GM19452 (cell line): ENCODE data around the gene GANC.
A peak's percentile ranks its signal among the peaks of the same experiment; 100 is the strongest.
"Not testable (repeated sequence)": the region's sequence is repeated elsewhere in the genome, so short reads cannot be mapped to it uniquely, and the experiment has no call there.

Experiments
- ATAC-seq: cut with Tn5 transposase; IDR thresholded peaks from one replicate; pipeline ENCODE4 v1.9.1; 2021; ENCODE audit not compliant: unreplicated experiment

Gene GANC, protein sequence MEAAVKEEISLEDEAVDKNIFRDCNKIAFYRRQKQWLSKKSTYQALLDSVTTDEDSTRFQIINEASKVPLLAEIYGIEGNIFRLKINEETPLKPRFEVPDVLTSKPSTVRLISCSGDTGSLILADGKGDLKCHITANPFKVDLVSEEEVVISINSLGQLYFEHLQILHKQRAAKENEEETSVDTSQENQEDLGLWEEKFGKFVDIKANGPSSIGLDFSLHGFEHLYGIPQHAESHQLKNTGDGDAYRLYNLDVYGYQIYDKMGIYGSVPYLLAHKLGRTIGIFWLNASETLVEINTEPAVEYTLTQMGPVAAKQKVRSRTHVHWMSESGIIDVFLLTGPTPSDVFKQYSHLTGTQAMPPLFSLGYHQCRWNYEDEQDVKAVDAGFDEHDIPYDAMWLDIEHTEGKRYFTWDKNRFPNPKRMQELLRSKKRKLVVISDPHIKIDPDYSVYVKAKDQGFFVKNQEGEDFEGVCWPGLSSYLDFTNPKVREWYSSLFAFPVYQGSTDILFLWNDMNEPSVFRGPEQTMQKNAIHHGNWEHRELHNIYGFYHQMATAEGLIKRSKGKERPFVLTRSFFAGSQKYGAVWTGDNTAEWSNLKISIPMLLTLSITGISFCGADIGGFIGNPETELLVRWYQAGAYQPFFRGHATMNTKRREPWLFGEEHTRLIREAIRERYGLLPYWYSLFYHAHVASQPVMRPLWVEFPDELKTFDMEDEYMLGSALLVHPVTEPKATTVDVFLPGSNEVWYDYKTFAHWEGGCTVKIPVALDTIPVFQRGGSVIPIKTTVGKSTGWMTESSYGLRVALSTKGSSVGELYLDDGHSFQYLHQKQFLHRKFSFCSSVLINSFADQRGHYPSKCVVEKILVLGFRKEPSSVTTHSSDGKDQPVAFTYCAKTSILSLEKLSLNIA (N-terminal part only)

DNA sequence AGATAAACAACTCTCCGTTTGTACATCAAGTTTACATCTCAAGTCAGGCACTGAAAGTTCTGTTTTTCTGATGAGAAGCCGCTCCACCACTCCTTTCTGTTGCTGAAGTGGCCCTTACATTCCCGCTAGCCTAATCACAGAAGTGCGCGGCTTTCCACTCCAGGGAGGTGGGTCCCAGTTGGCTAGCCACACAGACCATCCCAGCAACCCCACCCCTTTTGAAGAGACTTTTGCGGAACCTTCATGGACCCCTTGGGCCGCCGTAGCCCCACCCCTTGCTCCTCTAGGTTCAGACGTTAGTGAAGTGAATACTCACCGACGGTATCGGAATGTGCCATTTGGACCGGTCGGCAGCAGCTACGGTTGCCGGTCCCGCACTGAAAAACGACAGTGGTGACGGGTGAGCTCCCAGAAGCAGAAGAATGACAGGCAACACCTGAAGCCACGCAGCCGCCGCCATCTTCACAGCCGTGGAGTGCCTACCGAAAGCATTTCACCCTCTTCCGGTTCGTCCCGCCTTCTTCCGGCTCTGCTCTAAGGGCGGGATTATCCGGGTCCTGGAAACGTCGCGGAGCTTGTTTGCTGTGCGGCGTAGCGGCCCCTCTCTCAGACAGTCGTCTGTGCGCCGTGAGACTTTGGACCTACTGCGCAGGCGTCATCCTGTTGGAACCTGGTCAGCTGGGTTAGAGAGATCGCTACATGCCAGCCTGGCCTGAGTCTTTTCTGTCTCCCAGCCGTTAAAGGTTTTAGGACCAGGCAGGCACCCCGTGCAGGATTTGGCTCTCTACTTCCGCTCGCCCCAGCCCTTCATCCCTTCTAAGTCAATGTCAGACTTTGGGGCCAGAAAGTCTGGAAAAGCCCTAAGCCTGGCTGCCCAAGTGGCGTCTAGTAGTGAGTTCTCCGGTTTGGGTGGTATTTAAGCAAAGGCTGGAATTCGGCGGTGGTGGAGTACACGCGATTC lies at the start of gene GANC, which contains the start of gene TMEM87A:
TSS of gene GANC (plus strand) at position 263 of the 961 bp plus-strand sequence. CDS start 1,281 bp downstream, outside the sequence.
TSS of gene TMEM87A (minus strand) at position 495 of the 961 bp plus-strand sequence. CDS start at position 460, 35 bp downstream.
- peak; percentile 84 for ATAC-seq

DNA sequence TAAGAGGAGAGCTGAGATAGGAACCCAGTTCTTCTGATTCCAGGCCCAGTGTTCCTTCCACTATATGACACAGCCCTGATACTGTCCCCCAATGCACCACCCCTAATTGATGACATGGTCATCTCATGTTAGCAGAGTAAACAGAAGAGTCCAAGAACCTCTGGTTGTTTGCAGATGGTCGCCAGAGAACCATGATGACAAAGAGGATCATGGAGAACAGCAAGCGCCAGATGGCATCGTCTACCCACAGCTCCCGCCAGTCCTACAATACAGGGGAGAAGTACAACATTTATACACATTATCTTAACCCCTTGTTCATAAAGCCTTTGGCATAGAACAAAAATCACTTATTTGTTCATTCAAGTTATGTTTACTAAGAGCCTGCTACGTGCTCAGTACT lies 46.4 kb upstream of the GANC start:
- no peak for ATAC-seq

DNA sequence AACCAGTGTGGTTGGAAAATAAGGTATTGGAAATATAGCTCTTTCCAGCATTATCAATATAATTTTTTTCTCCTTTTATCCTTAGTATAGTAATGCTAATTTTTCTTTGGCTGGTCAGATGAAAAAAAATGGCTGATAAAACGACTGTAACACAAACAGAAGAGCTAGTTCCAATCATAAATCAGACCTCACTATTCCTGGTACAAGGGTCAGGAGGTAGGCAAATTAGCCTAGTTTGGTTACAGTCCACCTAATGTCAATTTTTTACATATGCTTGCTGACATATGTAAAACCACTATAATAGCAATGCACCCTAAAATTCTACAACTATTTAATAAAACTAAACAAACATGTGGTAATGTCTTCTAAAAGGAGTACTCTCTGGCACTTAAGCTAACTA lies 45.0 kb upstream of the GANC start:
- ATAC-seq: no peak

DNA sequence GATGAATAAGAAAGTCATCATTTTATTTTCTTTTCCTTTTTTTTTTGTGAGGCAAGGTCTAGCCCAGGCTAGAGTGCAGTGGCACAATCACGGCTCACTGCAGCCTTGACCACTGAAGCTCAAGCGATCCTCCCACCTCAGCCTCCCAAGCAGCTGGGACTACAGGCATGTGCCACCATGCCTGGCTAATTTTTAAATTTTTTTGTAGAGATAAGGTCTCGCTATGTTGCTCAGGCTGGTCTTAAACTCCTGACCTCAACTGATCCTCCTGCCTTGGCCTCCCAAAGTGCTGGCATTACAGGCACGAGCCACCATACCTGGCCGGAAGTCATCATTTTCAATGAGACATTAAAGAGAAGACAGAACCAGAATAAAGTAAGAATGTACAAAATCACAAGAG lies 44.0 kb upstream of the GANC start:
- ATAC-seq: not testable (repeated sequence)

DNA sequence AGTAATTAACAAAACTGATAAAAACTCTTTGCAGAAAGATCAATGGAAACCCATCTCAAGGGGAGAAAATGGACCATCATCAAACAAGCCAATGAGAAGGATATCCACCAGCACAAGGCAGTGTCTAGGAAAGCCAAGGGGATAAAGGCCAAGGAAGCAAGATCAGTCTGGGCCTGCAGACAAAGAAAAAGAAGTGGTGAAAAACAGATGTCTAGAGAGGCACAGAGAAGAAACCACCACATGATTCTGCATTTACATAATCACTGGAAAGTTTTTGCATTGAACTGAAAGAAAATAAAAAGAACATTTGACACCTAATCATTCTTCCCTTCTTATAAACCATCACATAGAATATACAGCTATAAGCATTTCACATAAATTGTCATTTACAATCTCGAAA lies 41.9 kb upstream of the GANC start:
- no peak for ATAC-seq

DNA sequence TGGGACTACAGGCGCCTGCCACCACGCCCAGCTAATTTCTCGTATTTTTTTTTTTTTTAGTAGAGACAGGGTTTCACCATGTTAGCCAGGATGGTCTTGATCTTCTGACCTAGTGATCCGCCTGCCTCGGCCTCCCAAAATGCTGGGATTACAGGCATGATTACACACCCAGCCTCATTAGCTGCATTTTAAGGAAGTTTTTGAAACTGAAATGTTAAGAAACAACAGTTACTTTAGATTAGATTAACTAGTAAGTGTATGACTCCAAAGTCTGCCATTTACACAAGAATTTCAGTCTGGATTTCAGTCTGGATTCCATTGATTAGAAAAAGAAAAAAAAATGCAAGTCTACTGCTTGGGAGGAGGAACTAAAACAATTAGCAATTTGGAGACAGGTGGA lies 40.4 kb upstream of the GANC start:
- no peak for ATAC-seq

DNA sequence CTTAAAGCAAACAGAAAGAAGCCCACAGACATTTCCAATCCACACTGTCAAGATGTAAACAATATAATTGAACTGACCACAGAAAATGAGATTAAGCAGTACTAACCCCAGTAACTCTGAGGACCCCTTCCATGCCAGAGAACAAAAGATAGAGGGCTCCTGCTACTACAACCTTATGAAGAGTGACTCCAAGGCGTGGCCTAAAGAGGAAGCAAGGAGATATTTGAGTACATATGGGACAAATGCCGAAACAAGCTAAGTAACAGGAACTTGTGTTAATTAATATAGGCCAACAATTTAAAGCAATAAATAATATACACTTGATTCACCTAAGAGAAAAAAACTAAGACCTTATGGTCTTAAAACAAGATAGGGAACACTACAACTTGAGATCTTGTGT lies 39.9 kb upstream of the GANC start:
- no peak for ATAC-seq

DNA sequence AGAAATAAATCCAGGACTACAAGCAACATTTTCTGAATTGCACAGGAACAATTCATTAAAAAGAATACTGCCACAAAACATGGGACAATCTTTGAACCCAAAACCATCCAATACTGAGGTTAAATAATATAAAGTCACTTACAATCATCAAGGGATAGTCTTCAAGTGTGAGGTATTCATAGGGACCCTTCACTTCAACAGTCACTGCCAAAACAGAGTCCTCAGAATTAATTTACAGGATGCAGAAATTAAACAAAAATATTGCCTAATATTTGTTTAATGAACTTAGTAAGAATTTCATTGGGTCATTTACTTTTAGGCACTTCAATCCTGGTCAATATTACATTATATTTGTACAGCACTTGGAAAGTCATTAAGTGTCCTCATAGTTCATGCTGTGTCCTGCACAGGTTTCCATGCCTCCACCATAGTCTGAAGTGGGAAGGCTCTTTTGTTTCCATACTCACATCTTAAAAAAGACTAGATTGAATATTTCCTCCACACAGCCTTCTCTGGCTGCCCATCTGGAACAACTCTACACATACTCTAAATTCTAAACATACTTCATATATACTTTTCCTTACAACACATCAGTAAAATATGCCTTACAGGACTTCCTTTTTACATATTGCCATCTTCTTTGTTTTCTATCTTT lies 33.3 kb upstream of the GANC start:
- ATAC-seq: no peak

DNA sequence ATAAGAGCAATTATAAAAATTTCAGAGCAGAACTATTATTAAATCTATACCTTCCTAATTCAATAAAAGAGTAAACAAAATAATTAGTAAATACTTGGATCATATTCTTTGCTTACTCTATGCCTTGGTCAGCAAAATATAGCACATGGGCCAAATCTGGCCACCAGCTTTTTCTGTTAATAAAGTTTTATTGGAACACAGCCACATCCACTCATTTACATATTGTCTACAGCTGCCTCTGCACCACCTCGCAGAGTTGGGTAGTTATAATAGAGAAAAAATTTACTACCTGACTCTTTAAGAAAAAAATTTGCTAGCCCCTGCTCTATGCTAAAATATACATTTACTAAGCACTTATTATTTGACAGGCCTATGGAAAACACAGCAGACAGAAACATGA lies 32.2 kb upstream of the GANC start:
- no peak for ATAC-seq

DNA sequence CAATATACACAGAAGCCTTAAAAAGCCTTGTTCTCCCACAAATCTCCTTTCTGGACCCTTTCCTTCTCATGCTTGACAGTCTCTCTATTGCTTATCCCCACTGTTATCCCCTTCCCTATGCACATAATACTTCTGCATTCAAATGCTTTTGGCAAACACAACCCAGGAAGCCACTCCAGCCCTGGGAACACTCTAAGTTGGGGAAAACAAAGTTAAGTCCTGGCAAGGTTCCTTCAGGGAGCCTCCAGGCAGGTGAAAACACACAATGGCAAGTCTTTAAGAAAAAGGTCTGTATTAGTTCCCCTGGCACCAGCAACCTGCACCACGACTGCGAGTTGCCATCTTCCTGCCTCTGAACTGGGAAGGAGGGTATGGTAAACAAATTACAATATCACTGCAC lies 19.7 kb upstream of the GANC start:
- ATAC-seq: no peak

DNA sequence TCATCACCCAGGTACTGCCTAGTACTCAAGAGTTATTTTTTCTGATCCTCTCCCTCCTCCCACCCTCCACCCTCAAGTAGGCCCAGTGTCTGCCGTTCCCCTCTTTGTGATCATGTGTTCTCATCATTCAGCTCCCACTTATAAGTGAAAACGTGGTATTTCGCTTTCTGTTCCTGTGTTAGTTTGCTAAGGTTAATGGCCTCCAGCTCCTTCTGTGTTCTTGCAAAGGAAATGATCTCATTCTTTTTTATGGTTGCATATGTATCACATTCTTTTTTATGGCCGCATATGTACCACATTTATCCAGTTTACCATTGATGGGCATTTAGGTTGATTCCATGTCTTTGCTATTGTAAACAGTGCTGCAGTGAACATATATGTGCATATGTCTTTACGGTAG lies 8.2 kb upstream of the GANC start:
- ATAC-seq: no peak

DNA sequence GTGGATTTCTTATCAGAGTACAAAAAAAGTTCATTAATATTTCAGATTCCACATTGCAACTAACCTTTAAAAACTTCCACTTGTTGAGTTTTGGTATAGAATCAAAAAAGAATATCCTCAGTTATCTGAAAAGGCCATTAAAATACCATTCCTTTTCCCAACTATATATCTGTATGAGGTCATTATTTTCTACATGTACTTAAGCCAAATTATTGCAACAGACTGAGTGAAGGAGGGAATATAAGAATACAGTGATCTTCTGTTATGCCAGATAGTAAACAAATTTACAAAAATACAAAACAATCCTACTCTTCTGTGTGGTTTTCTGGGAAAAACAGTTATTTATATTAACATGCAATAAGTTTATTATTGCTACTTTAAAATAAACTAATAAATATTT lies 5.7 kb upstream of the GANC start:
- no peak for ATAC-seq

DNA sequence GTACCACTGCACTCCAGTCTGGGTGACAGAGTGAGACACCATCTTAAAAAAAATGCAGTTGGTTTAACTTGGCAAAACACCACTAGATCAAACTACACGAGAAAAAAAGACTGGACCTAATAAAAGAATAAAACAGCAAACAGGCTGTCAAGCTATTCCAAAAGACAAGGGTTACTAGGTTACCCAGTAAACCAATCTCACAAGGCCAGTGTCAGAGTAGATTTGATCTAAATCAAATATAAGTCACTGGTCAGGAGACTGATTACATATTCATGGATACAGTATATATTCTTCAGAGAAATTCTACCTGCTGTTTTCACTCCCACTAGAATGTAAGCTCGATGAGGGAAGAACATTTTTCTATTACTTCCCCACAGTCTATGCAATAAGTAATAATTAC lies 2.5 kb upstream of the GANC start:
- no peak for ATAC-seq

DNA sequence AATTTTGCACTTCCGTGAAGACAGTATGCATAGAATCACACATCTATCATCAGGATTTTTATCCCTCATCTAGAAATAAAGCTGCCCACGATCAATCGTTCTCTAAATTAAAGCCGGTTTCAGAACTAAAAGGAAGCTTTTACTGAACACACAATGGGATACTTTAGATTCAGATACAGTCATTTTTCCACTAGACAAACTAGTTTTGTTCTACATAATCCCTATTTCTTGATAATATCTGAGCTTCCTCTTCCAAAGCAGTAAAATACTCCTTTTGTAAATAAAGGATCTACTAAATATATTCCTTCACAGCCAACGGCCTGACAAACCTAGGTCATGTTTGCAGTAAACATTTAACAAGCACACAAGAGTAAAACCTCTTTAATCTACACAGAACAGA lies 2.0 kb upstream of the GANC start:
- no peak for ATAC-seq

DNA sequence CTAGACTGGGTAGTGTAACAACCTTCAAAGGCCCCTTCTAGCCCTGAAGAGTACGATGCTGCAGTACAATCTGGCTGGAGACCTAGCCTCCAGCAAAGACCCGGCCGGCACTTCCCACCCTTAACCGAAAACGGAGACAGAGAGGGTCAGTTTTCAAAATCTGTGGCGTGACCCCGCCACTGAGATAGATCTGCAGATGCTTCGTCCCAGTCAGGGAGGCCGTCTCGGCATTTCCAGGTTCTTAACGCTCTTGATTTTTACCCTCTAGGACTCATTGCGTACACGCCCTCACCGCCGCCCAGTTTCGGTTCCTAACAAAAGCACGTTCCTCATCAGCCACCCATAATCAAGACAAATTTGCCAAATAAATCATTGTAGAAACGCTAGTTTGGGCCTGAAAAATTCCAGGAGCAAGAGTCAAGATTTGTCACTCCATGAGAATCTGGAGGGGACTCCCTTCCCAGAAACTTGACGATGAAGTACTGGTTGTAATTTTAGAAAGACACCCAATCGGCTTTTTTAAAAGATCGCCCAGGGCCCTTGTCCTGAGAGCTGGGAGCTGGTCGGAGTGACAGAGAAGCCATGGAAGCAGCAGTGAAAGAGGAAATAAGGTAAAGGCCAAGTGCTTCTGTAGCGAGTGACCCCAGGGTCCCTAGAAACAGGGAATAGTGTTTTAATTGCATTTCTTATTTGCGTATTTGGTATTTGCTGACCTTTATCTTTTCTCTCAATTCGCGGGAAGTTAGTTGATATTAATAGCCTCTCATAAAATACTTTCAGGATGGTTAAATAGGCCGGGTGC lies 1.1 kb downstream of the GANC start:
- peak; percentile 21 for ATAC-seq

DNA sequence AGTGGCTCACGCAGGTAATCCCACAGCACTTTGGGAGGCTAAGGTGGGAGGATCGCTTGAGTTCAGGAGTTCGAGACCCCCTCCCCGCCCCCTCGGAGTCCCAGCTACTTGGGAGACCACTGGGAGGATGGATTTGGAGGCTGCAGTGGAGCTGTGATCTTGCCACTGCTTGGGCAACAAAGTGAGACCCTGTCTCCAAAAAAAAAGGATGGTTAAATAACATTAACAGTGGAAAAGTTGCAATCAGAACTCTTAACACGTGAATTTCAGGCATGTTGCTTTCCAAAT lies 1.6 kb downstream of the GANC start:
- no peak for ATAC-seq

DNA sequence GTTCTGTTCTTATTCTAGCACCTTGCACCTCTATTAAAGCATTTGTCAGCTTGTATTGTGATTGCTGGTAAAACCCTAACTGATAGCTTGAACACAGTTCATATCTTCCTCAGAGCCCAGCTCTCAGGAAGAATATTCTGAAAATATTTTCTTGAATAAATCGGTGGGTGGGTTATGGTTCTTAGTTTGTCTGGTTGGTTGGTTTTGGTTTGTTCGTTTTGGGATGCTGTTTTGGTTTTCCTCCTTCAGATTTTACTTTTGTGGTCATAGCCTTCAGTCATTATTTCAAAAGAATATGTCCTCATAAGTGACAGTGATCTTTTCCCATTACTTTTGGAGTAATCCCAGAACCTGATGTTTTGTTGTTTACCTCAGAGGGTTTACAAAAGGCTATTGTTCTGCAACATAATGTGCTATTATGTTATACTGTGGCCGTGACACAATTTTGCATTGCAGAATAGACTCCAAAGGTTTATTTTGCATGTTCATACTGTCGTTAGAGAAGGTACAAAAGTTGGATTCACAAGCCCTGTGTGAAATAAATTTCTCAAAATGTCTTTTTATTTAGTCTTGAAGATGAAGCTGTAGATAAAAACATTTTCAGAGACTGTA lies 2.9 kb downstream of the GANC start:
- ATAC-seq: no peak

DNA sequence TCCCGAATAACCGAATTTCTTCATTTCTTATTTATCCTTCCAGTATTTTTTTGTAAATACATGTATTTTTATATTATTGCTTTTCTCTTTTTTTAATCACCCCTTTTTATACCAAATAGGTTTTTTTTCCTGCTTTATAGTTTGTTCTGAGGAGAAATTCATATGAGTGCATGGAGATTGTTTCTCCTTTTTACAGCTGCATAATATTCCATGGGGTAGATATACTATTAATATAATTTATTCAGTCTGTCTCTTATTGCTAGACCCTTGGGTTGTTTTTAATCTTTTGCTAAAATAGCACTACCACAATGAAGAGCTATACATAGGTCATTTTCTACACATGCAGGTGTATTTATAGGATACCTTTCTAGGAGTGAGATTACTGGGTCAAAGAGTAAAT lies 3.8 kb downstream of the GANC start:
- ATAC-seq: no peak

DNA sequence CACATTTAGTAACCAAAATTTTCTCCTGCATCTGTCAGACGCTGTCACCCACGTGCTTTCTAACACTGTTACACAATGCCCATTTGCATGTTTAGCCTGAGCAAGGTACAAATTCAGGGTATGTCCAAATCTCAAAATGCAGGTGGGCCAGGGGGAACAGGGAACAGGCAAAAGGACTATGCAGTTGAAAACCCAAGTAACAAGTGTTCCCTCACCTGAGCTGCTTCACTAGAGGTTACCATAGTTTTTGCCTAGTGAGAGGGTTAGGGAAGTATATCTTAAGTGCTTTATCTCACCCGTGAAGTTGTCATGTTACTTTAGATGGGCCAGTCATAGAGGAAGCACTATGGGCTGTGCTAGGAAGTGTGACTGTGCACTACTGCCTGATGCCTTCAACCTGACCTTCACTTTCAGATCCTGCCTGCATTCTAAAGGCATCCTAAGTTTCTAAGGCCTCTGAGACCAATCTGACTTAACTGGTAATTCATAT lies 6.3 kb downstream of the GANC start:
- ATAC-seq: peak; percentile 54
